Activated gamma-delta T cell treated with Interleukin-2 at 50 U/mL for 16 hours (primary cell): ENCODE measurements around the gene TNP2.

Experiments
- DNase-seq: peaks from one replicate; pipeline ENCODE4 v3.0.0-alpha.2; 2020

TNP2 gene

GRCh38 chr16:11268921-11269375 is at the start of gene TNP2:
TSS of gene TNP2 (minus strand) at chr16:11269325. CDS start at chr16:11269262, 63 bp downstream.
- no peak for DNase-seq

- no peak for DNase-seq
Observed at GRCh38 chr16:11318817-11319216, 49.7 kb upstream of the TNP2 start.

- no peak for DNase-seq
Observed at GRCh38 chr16:11316331-11317015, 47.3 kb upstream of the TNP2 start.

- no peak for DNase-seq
Observed at GRCh38 chr16:11315510-11315909, 46.4 kb upstream of the TNP2 start.

GRCh38 chr16:11314309-11314894 is 45.3 kb upstream of the TNP2 start:
- DNase-seq, result no peak

GRCh38 chr16:11313493-11314308 is 44.6 kb upstream of the TNP2 start:
- no peak for DNase-seq

- DNase-seq, result no peak
Observed at GRCh38 chr16:11312718-11313492, 43.8 kb upstream of the TNP2 start.

GRCh38 chr16:11310997-11311561 is 42.0 kb upstream of the TNP2 start:
- peak; percentile 38 for DNase-seq

- no peak for DNase-seq
Observed at GRCh38 chr16:11310634-11310977, 41.5 kb upstream of the TNP2 start.

- no peak for DNase-seq
Observed at GRCh38 chr16:11309895-11310633, 40.9 kb upstream of the TNP2 start.

- DNase-seq, result no peak
Observed at GRCh38 chr16:11308493-11309283, 39.6 kb upstream of the TNP2 start.

GRCh38 chr16:11307639-11308492 is 38.7 kb upstream of the TNP2 start:
- DNase-seq, result no peak

- no peak for DNase-seq
Observed at GRCh38 chr16:11306997-11307638, 38.0 kb upstream of the TNP2 start.

GRCh38 chr16:11306381-11306780 is 37.3 kb upstream of the TNP2 start:
- DNase-seq, result no peak

GRCh38 chr16:11303405-11304138 is 34.4 kb upstream of the TNP2 start:
- DNase-seq, result no peak

- DNase-seq, result no peak
Observed at GRCh38 chr16:11302977-11303376, 33.9 kb upstream of the TNP2 start.

- DNase-seq, result no peak
Observed at GRCh38 chr16:11301645-11302501, 32.7 kb upstream of the TNP2 start.

- DNase-seq, result no peak
Observed at GRCh38 chr16:11300560-11300892, 31.4 kb upstream of the TNP2 start.
